ENCODE measurements around the gene PLXDC2.
"Not testable (repeated sequence)": the region's sequence is repeated elsewhere in the genome, so short reads cannot be mapped to it uniquely, and the experiment has no call there.

PLXDC2 gene

DNA sequence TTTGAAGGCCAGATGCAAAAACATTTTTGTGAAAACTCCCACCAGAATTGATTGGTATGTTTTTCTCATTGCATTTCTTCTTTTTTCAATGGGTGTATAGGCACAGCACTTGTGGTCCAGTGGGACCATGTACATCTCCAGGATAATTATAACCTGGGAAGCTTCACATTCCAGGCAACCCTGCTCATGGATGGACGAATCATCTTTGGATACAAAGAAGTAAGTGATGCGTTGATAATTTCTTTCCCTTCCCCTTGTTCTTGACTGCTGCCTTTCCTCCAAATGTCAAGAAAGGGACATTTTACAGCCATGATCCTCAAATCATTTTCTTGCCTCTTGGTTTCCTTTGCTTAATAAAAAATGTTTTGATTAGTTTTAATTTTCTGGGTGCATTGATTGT is 331.5 kb downstream of the PLXDC2 start:
- TF ChIP-seq ZNF274 (IDR thresholded peaks at IDR 0.05; ENCODE audit: low read depth, low read length) = no peak
- H3K4me3 ChIP-seq (ENCODE audit: low read length) = no peak overlapping the region

DNA sequence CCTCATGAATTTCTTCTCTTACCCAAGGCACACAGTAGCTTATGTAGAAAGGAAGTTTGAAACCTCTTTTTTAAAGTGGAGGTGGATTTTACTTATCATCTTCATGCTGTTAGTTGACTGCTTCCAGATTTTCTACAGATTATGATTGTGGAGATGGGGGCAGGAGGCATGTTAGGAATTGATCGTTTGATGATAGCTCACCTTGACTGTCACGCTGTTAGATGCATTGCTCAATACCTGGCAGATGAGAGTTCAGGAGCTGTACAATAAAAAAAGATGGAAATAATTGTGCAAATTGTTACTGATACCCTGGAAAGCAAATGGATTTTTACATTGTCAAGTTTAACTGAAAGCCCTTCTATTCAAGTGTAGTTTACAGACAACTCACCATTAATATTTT is 340.3 kb downstream of the PLXDC2 start:
- TF ChIP-seq ZNF274 (IDR thresholded peaks at IDR 0.05; ENCODE audit: low read depth, low read length) = no peak
- H3K4me3 ChIP-seq (ENCODE audit: low read length) = no peak overlapping the region

GRCh38 chr10:20157314-20157713 is 341.1 kb downstream of the PLXDC2 start:
- no peak for TF ChIP-seq ZNF274 (IDR thresholded peaks at IDR 0.05; ENCODE audit: low read depth, low read length)

DNA sequence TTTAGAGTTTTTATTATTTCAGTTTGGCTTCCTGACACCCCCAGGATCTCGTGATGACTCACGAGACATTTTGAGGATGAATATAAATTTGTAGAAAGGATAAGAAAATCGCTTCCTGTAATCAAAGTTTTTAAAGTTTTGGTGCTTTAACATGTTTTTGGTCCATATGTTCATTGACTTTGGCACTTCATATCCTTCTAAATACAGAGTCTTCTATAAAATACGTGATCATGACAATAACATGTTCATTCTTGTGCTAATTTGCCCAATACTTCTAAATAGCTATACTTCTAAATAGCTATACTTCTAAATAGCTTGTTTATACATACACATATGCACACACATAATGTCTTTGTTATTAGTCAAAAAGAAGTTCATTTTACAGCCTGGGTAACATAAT is 341.9 kb downstream of the PLXDC2 start:
- TF ChIP-seq ZNF274 (IDR thresholded peaks at IDR 0.05; ENCODE audit: low read depth, low read length) = no peak

More at GRCh38 chr10:20157314-20157713, 341.1 kb downstream of the PLXDC2 start:
- no peak overlapping the region for H3K4me3 ChIP-seq (ENCODE audit: low read length)

DNA sequence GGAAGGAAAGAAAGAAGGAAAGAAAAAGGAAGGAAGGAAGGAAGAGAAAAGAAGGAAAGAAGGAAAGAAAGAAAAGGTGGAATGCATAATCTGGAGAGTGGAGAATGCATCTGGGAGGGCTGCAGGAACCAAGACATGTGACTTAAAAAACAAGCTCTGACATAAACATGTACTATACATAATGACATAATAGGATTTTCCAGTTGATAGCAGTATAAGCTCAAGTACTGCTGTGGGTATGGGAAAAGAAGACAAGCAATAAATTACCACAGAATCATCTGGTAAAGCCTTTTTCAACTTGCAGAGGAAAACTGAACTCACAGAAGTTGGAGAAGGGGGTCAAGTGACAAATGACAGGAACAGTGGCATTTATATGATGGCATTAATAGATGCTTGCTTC is 345.9 kb downstream of the PLXDC2 start:
- TF ChIP-seq ZNF274 (IDR thresholded peaks at IDR 0.05; ENCODE audit: low read depth, low read length) = no peak
- no peak overlapping the region for H3K4me3 ChIP-seq (ENCODE audit: low read length)

More for the DNA sequence above, 341.9 kb downstream of the PLXDC2 start:
- H3K4me3 ChIP-seq (ENCODE audit: low read length) = no peak overlapping the region

DNA sequence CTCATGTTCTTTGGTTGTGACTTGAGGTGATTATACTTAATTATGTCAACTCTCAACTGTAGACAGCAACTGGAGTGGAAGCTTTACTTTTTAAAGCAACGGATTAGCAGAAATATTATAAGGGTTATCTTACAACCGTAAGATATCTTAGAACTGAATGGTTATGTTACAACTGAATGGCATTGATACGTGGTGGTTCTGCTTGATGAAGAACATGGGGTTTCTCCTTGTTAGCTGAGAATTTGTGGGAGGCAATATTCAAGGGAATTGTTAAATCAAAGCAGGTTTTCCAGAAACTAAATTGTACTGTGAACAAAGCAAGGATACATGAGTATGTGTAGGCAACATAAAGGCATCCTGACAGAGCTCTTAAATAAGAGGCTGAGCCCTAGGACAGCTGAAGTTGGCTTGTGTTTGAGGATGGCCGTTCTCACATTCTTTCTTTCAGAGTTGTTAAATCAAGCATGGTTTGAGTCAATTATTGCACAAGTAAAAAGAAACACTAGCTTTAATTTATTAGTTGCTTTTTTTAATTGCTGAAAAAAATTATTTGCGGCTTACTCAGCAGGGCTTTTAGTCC is 350.0 kb downstream of the PLXDC2 start:
- no peak for TF ChIP-seq ZNF274 (IDR thresholded peaks at IDR 0.05; ENCODE audit: low read depth, low read length)
- no peak overlapping the region for H3K4me3 ChIP-seq (ENCODE audit: low read length)

GRCh38 chr10:20170661-20171060 is 354.4 kb downstream of the PLXDC2 start:
- H3K4me3 ChIP-seq (ENCODE audit: low read length) = no peak overlapping the region
- TF ChIP-seq ZNF274 (IDR thresholded peaks at IDR 0.05; ENCODE audit: low read depth, low read length) = no peak

DNA sequence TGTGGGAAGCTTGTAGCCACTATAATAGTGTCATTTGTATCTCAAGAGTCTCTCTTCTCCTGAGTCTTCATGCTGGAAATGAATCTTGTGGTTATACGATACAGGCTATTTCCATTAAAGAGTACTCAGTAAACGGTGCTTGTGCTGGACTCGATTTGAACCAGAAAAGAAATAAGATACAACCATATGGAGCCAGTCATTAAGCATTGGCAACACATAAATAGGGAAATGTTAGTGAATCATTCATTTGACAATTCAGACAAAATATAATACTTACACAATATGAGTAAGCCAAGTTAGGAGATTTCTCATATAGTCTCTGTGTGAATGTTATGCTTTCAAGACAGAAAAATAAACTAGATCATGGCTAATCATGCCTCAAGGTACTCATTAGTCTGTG is 356.8 kb downstream of the PLXDC2 start:
- TF ChIP-seq ZNF274 (IDR thresholded peaks at IDR 0.05; ENCODE audit: low read depth, low read length) = no peak
- H3K4me3 ChIP-seq (ENCODE audit: low read length) = no peak overlapping the region

GRCh38 chr10:20175719-20176118 is 359.5 kb downstream of the PLXDC2 start:
- no peak overlapping the region for H3K4me3 ChIP-seq (ENCODE audit: low read length)
- TF ChIP-seq ZNF274 (IDR thresholded peaks at IDR 0.05; ENCODE audit: low read depth, low read length) = no peak

DNA sequence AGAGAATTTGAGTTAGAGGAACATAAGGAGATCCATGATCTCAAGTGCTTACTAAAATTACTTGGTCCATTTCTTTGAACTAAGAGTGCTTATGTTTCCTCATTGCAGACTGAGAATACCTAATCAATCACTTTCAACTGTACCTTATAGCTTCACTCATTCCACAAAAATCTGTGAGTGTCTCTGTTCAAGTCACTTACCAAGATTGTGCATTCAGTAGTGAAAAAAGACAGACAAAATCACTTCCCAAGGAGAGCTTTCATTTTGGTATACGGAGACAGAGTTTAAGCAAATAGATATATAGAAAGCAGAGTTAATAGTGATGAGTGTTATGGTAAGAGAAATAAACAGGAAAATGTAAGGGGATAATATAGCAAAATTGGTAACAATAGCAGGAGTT is 364.5 kb downstream of the PLXDC2 start:
- H3K4me3 ChIP-seq (ENCODE audit: low read length) = no peak overlapping the region
- no peak for TF ChIP-seq ZNF274 (IDR thresholded peaks at IDR 0.05; ENCODE audit: low read depth, low read length)

DNA sequence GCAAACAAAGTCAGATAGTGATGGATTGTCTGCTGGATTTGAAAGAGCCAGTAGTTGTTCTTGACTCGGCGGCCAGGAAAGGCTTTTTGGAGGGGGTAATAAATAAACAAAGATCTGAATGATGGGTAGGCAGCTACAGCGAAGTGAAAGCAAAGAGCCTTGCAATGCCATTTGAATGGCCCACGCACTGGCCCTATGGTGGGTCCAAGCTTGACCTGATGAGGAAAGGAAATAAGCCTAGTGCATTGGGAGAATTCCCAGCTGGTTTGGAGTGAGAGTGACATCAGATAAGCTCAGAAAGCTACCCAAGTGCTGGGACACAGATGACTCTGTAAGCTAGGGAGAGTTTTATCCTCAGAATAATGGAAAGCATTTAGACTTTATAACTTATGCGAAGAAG is 365.2 kb downstream of the PLXDC2 start:
- TF ChIP-seq ZNF274 (IDR thresholded peaks at IDR 0.05; ENCODE audit: low read depth, low read length) = no peak
- no peak overlapping the region for H3K4me3 ChIP-seq (ENCODE audit: low read length)

DNA sequence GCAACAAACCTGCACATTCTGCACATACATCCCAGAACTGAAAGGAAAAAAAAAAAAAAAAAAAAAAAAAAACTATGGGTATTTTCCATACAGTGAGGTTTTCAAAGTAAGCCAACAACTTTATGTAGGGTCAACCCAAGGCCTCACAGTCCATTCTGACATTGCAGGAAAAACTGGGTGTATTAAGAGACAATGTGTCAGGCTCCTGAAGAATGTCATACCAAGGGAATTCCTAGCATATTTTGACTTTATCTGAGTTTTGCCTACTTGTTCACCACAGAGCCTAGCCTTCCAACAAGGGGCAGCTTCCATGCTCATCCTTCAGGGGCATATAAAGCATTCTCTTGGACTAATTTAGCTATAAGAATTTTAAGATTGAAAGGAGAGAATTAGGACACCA is 368.9 kb downstream of the PLXDC2 start:
- no peak overlapping the region for H3K4me3 ChIP-seq (ENCODE audit: low read length)
- TF ChIP-seq ZNF274 (IDR thresholded peaks at IDR 0.05; ENCODE audit: low read depth, low read length) = no peak

- H3K4me3 ChIP-seq (ENCODE audit: low read length) = not testable (repeated sequence)
Measured at GRCh38 chr10:20191392-20191791, 375.2 kb downstream of the PLXDC2 start.

- no peak overlapping the region for H3K4me3 ChIP-seq (ENCODE audit: low read length)
- TF ChIP-seq ZNF274 (IDR thresholded peaks at IDR 0.05; ENCODE audit: low read depth, low read length) = no peak
Measured at GRCh38 chr10:20195076-20195475, 378.8 kb downstream of the PLXDC2 start.

GRCh38 chr10:20200758-20201157 is 384.5 kb downstream of the PLXDC2 start:
- no peak for TF ChIP-seq ZNF274 (IDR thresholded peaks at IDR 0.05; ENCODE audit: low read depth, low read length)
- no peak overlapping the region for H3K4me3 ChIP-seq (ENCODE audit: low read length)

DNA sequence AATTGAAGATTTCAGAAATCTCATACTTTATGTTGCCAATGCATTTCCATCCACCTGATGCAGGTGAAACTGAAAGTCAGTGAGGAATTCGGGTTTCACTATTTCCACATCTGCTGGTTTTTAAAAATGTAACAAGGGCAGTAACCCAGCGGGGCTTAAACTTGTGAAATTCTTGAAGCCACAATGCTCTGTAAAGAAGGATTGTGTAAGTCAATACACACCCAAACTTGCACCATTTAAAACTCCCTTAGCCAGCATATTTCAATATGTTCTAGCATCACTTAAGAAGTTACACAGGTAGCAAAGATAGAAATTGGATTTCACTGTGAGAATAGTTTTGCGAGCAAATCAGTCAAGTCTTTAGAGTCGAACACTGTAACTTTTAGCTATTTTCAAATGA is 386.1 kb downstream of the PLXDC2 start:
- H3K4me3 ChIP-seq (ENCODE audit: low read length) = no peak overlapping the region
- TF ChIP-seq ZNF274 (IDR thresholded peaks at IDR 0.05; ENCODE audit: low read depth, low read length) = no peak

Measured in GM08714 (cell line).